TTC549 (cell line): ENCODE results near the gene F2RL2.

Experiments used
- FAIRE-seq: peaks from 2 replicates; lab custom pipeline; 2012; peaks lifted over from hg19 to GRCh38; lab: Jason Lieb, UNC

The F2RL2 gene

GRCh38 chr5:76622973-76623596 is at the start of gene F2RL2:
F2RL2 (minus strand) TSS chr5:76623403; CDS start chr5:76623230, 173 bp downstream.
- no peak for FAIRE-seq

- no peak for FAIRE-seq
These were observed 49.0 kb upstream of the F2RL2 start for GRCh38 chr5:76672242-76672641.

GRCh38 chr5:76670508-76670907 is 47.3 kb upstream of the F2RL2 start:
- FAIRE-seq, result no peak

GRCh38 chr5:76669245-76669644 is 46.0 kb upstream of the F2RL2 start:
- FAIRE-seq, result no peak

GRCh38 chr5:76667495-76667894 is 44.3 kb upstream of the F2RL2 start:
- no peak for FAIRE-seq

- FAIRE-seq, result no peak
These were observed 40.9 kb upstream of the F2RL2 start for GRCh38 chr5:76664079-76664478.

- no peak for FAIRE-seq
These were observed 40.4 kb upstream of the F2RL2 start for GRCh38 chr5:76663573-76663972.

GRCh38 chr5:76662521-76662920 is 39.3 kb upstream of the F2RL2 start:
- no peak for FAIRE-seq

- no peak for FAIRE-seq
These were observed 37.2 kb upstream of the F2RL2 start for GRCh38 chr5:76660360-76660759.

- FAIRE-seq, result no peak
These were observed 34.6 kb upstream of the F2RL2 start for GRCh38 chr5:76657683-76658311.

- FAIRE-seq, result no peak
These were observed 33.9 kb upstream of the F2RL2 start for GRCh38 chr5:76657091-76657490.

GRCh38 chr5:76652809-76653414 is 29.7 kb upstream of the F2RL2 start:
- no peak for FAIRE-seq

GRCh38 chr5:76649140-76649539 is 25.9 kb upstream of the F2RL2 start:
- no peak for FAIRE-seq

- FAIRE-seq, result no peak
These were observed 20.2 kb upstream of the F2RL2 start for GRCh38 chr5:76643371-76643770.

GRCh38 chr5:76642390-76643040 is 19.3 kb upstream of the F2RL2 start:
- no peak for FAIRE-seq

GRCh38 chr5:76641514-76642120 is 18.4 kb upstream of the F2RL2 start:
- FAIRE-seq, result peak; percentile 64

- no peak for FAIRE-seq
These were observed 15.3 kb upstream of the F2RL2 start for GRCh38 chr5:76638479-76638878.

GRCh38 chr5:76637490-76637889 is 14.3 kb upstream of the F2RL2 start:
- no peak for FAIRE-seq

GRCh38 chr5:76634661-76635060 is 11.5 kb upstream of the F2RL2 start:
- FAIRE-seq, result no peak

- FAIRE-seq, result no peak
These were observed 3.5 kb upstream of the F2RL2 start for GRCh38 chr5:76626738-76627137.

- no peak for FAIRE-seq
These were observed 2.0 kb upstream of the F2RL2 start for GRCh38 chr5:76625087-76625815.

GRCh38 chr5:76622076-76622475 is 1.1 kb downstream of the F2RL2 start:
- FAIRE-seq, result no peak
